GM12875 (cell line): ENCODE data around the gene POT1.

ENCODE experiments used
- H3K4me3 ChIP-seq: one replicate; pipeline ENCODE4 v1.5.1; 2011; ENCODE audit warnings: low read depth, low read length, control low read depth
- TF ChIP-seq, protein P1 (sequence below): IDR thresholded peaks from 2 replicates; pipeline ENCODE4 v1.5.1; 2011; ENCODE audit warnings: low read depth, mild to moderate bottlenecking, control low read depth, inconsistent platforms, low read length, moderate library complexity, borderline replicate concordance; ENCODE audit not compliant: insufficient read depth

Gene POT1

DNA sequence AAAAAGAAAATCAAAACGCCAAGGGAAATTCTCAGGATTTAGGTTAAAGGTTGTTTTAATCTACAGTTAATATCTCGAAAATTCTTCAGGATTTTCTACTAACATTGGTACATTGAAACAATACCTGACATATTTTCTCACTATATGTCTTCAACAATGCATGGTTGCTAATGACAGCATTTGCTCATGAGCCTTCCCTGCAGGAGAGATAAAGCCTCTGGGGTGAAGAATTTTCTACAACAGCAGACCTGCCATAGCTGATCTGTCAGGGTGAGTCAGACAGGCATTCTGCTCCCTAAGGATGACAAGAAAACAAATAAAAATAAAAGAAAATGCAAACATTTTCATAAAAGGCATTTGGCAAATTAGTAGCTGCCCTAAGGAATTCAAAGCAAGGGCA, 152.4 kb downstream of the POT1 start:
- no peak overlapping the region for H3K4me3 ChIP-seq
- TF ChIP-seq, protein P1, sequence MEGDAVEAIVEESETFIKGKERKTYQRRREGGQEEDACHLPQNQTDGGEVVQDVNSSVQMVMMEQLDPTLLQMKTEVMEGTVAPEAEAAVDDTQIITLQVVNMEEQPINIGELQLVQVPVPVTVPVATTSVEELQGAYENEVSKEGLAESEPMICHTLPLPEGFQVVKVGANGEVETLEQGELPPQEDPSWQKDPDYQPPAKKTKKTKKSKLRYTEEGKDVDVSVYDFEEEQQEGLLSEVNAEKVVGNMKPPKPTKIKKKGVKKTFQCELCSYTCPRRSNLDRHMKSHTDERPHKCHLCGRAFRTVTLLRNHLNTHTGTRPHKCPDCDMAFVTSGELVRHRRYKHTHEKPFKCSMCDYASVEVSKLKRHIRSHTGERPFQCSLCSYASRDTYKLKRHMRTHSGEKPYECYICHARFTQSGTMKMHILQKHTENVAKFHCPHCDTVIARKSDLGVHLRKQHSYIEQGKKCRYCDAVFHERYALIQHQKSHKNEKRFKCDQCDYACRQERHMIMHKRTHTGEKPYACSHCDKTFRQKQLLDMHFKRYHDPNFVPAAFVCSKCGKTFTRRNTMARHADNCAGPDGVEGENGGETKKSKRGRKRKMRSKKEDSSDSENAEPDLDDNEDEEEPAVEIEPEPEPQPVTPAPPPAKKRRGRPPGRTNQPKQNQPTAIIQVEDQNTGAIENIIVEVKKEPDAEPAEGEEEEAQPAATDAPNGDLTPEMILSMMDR, result no peak

DNA sequence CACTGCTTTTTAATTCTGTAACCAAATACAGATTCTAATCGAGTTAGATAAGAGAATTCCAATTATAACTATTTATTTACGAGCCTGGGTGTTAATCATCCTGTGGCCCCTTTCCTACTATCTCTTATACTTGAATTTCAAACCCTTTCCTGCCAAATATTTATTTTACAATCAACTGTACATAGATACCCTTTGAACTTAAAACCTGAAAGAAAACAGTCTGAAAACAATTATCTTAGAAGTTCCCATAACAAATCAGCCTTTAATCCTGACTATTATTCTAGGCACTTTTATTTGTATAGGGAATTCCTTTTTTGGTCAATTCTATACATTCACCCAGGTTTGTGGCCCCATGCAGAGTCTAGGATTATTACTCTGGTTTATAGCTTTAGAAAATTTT, 153.5 kb downstream of the POT1 start:
- TF ChIP-seq, protein P1, result no peak

DNA sequence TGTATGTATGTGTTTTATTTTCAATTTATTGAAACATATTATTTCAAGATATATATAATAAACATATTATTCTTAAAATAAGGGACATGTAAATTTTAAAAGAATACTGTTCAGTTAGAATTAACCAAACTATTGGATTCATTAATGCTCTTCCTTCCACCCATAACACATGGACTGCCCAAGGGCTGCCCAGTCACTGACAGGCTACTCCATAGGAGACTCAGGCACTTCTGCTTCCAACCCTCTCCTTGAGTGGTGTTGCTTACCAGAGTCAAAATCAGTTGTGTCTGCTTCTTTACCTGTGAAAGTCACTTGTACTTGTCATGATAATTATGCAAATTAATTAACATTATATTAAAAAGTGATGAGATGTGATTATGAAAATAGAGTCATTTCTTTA, 154.2 kb downstream of the POT1 start:
- TF ChIP-seq, protein P1, result no peak
- no peak overlapping the region for H3K4me3 ChIP-seq

More for the DNA sequence above, 153.5 kb downstream of the POT1 start:
- H3K4me3 ChIP-seq, result no peak overlapping the region

DNA sequence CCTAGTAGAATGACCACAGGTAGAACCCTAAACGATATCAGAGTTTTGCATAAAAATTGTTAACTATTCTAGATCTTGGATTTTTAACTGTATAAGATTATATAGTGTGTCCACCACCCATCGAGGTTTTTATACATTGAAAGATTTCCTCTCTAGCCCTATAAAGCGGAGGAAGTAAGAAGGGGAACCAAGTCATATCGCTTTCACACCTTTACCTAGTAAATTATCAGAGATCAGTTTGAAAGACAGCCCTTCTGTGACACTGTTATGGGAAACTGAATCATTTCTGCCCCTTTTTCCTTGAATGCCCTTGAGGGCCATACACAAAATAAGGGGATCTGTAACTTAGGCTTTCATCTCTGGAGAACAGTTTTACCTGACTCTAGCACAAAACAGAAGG, 155.7 kb downstream of the POT1 start:
- TF ChIP-seq, protein P1, result no peak
- H3K4me3 ChIP-seq, result no peak overlapping the region

DNA sequence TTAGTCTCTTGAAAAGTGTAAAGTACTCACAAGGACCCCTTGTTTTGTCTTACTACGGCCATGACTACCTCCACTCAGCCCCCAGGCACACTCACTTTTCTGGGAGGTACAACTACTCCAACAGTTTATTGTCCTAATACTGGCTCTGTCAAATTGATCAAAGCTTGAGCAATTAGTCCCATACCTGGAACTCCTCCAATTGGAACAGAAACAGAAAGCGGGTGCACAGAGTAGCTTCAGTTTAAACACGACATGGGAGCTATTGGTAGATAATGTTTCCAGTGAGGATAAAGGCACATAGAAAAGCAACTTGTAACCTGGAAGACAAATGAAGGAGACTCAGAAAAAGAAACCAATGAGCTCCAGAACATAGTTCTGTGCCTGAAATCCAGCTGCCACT, 156.3 kb downstream of the POT1 start:
- no peak overlapping the region for H3K4me3 ChIP-seq
- TF ChIP-seq, protein P1, result no peak
